HCT116 (cell line): Measurements from ENCODE around the gene LEFTY2.

ENCODE experiments used
- CTCF ChIP-seq, 3 experiments: fragments of 200-600 bp in 1 of 3; sonication (generic) in 1 of 3; IDR thresholded peaks in 2 of 3; conservative IDR thresholded peaks in 1 of 3; 2 replicates each; pipeline ENCODE4 v1.5.1; 2012 to 2017; ENCODE audit warnings: low read depth in 2 of 3, low read length in 2 of 3, antibody characterized with exemption in 1 of 3, borderline replicate concordance in 1 of 3, control low read depth in 1 of 3, mild to moderate bottlenecking in 1 of 3, mixed read lengths in 1 of 3, mixed run types in 1 of 3, moderate library complexity in 1 of 3; ENCODE audit not compliant: insufficient read depth in 1 of 3
- FOSL1 ChIP-seq: IDR thresholded peaks from 2 replicates; pipeline ENCODE4 v1.6.1; 2012; ENCODE audit warnings: low read depth
- POLR2A ChIP-seq: IDR thresholded peaks from 2 replicates; pipeline ENCODE4 v1.7.0; 2011; ENCODE audit warnings: borderline replicate concordance; ENCODE audit not compliant: insufficient read depth, insufficient read length; ENCODE audit errors: extremely low read depth
- SIN3A ChIP-seq: IDR thresholded peaks from 2 replicates; pipeline ENCODE4 v1.6.1; 2012; ENCODE audit warnings: low read depth
- SP1 ChIP-seq: IDR thresholded peaks from 2 replicates; pipeline ENCODE4 v1.6.1; 2012; ENCODE audit warnings: low read depth
- TF ChIP-seq, protein P1 (sequence below): IDR thresholded peaks from 2 replicates; pipeline ENCODE4 v1.6.1; 2012

DNA sequence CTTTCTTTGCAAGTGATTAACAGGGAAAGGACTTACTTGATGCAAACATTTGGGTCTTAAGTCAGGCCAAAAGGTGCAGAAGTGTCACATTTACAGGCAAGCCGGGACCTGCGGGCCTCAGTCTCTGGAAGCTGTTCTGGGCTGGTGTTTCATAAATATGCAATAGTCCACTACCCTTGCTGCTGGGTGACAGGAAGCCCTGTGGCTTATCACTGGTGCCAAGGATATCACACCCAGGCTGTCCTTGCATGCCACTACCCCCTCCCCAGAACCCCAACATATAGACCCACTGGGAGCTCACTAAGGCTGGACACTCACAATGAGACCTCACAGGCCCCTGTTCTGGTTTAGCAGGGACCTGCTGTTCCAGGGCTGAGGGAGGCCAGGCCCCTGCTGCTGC is 3.4 kb upstream of the LEFTY2 start:
- TF ChIP-seq CTCF (IDR thresholded peaks at IDR 0.05 in 2 of 3, conservative IDR thresholded peaks at IDR 0.05 in 1 of 3; ENCODE audit: borderline replicate concordance in 1 of 3, insufficient read depth in 1 of 3, low read depth in 2 of 3, low read length in 2 of 3) = no peak
- TF ChIP-seq POLR2A = no peak
- no peak for TF ChIP-seq SP1
- no peak for TF ChIP-seq SIN3A
- no peak for TF ChIP-seq FOSL1
- TF ChIP-seq, protein P1, sequence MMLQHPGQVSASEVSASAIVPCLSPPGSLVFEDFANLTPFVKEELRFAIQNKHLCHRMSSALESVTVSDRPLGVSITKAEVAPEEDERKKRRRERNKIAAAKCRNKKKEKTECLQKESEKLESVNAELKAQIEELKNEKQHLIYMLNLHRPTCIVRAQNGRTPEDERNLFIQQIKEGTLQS = no peak
